Measurements from ENCODE around the gene PCTP.

PCTP gene

GRCh38 chr17:55812323-55812722 lies 61.5 kb downstream of the PCTP start:
- DNase-seq, result no peak

GRCh38 chr17:55813944-55814343 lies 63.1 kb downstream of the PCTP start:
- DNase-seq, result no peak

GRCh38 chr17:55814377-55814776 lies 63.5 kb downstream of the PCTP start:
- no peak for DNase-seq

GRCh38 chr17:55816532-55817396 lies 65.9 kb downstream of the PCTP start:
- DNase-seq, result no peak

- no peak for DNase-seq
Observed at GRCh38 chr17:55817397-55817709, 66.5 kb downstream of the PCTP start.

- DNase-seq, result no peak
Observed at GRCh38 chr17:55818026-55818425, 67.2 kb downstream of the PCTP start.

GRCh38 chr17:55818451-55819375 lies 67.9 kb downstream of the PCTP start:
- DNase-seq, result no peak

- DNase-seq, result no peak
Observed at GRCh38 chr17:55820675-55821074, 69.8 kb downstream of the PCTP start.

- DNase-seq, result no peak
Observed at GRCh38 chr17:55822028-55822427, 71.2 kb downstream of the PCTP start.

- DNase-seq, result no peak
Observed at GRCh38 chr17:55825213-55825612, 74.4 kb downstream of the PCTP start.
